Activated CD4-positive, CD25-positive, alpha-beta regulatory T cell treated with anti-CD3 and anti-CD28 coated beads, Interleukin-2, amount 50 U/mL, for 72 hours (primary cell): ENCODE results near the gene SKA1.
"Not testable (repeated sequence)": the region's sequence is repeated elsewhere in the genome, so short reads cannot be mapped to it uniquely, and the experiment has no call there.

Experiments
- DNase-seq: peaks from one replicate; pipeline ENCODE4 v3.0.0; 2021

SKA1 gene

DNA sequence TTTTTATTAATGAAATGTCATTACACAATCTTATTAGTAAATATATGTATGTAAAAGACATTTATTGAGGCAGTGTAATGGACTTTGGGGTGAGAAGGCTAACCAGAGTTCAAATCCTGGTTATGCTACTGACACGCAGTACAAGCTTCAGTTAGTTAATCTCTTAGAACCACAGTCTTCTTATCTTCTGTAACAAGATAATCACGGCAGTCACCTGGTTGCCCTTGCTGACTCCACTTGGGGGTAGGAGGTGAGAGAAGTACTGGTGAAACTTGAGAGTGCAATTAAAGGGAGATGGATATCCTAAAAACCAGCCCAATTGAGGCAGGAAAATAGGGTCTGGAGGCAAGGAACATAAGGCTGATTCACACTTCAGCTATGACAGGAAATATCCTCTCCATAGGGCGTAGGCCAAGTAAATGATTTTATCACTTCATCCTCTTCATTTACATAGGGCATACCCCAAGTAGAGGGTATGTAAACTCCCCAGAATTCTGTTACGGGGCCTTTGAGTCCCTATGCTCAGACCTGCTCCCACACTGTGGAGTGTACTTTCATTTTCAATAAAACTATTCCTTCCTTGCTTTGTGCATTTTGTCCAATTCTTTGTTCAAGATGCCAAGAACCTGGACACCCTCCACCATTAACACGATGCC lies 21.3 kb downstream of the SKA1 start:
- DNase-seq, result no peak

- no peak for DNase-seq
These were observed 22.2 kb downstream of the SKA1 start for GRCh38 chr18:50397023-50397422.

GRCh38 chr18:50398099-50398498 lies 23.3 kb downstream of the SKA1 start:
- no peak for DNase-seq

GRCh38 chr18:50398947-50399346 lies 24.1 kb downstream of the SKA1 start:
- no peak for DNase-seq

DNA sequence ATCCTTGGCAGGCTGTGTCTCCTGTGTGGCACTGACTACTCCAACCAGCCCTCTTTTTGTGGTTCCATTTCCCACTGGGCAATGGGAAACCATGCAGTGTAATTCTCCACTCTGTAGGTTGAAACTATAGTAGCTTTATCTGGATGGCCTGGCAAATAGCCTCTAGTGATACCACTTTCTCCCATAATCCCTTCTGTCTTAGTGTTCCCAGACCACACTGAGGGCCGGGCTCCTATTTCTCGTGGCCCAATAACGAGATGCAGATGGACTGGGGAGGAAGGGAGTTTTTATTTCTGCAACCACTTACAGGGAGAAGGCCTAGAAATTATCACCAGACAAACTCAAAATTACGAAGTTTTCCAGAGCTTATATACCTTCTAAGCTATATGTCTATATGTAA lies 24.7 kb downstream of the SKA1 start:
- DNase-seq, result no peak

- not testable (repeated sequence) for DNase-seq
These were observed 25.6 kb downstream of the SKA1 start for GRCh38 chr18:50400438-50400837.

DNA sequence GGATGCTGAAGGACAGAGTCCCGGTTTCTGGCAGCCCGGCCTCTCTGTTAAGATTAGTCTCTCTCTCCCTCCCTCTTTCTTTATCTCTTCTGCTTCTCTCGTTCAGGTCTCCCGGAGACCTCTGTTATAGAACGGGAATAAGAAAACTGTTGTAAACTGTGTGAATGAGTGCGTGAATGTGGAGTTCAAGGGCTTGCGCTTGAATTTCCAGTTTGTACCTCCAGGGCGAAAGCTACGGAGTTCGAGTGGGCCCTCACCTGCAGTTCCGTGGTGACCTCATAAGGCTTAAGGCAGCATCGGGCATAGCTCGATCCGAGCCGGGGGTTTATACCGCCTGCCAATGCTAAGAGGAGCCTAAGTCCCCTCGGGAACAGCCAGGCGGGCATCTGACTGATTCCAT lies 26.4 kb downstream of the SKA1 start:
- no peak for DNase-seq

DNA sequence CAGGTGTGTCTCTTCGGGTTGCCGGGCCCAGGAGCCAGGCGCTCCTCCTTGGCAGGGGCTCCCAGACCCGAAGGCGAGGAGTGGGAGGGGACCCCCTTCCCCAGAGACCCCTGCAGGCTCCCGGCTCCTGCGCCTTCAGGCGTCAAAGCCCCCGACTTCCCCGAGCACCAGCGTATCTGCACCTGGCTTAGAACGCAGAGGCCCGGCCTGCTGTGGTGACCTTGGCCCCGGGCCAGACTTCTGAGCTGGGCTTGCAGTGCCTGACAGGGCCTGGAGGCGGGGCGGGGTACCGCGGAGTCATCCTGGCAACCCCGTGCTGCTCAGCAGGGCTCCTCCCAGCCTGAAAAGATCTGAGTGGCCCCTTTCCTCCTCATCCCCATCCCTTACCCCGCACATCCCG lies 27.0 kb downstream of the SKA1 start:
- no peak for DNase-seq

DNA sequence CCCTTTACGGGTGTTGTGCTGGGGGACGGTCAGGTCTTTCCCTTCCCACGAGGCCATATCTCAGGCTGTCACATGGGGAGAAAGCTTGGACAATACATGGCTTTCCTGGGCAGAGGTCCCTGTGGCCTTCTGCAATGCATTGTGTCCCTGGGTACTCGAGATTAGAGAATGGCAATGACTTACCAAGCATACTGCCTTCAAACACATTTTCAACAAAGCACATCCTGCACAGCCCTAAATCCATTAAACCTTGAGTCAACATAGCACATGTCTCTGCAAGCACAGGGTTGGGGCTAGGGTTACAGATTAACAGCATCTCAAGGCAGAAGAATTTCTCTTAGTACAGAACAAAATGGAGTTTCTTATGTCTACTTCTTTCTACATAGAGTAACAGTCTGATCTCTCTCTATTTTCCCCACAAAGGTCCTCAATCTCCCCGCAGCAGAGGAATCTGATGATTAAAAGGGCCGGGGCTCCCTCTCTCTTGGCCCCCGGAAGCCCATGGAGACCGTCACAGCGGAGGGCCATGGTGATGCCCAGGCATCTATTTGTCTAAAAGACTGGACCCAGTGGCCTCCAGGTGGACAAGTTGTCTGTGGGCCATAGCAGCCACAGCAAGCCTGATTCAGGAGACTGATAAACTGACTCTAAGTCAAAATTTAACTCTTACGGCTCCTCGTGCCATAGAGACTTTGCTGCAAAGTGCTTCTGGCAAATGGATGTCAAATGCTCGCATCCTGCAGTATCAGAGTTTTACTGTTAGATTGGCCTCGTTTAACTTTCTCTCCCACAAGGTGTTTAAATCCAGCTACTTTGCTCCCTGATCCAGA lies 30.1 kb downstream of the SKA1 start:
- not testable (repeated sequence) for DNase-seq

DNA sequence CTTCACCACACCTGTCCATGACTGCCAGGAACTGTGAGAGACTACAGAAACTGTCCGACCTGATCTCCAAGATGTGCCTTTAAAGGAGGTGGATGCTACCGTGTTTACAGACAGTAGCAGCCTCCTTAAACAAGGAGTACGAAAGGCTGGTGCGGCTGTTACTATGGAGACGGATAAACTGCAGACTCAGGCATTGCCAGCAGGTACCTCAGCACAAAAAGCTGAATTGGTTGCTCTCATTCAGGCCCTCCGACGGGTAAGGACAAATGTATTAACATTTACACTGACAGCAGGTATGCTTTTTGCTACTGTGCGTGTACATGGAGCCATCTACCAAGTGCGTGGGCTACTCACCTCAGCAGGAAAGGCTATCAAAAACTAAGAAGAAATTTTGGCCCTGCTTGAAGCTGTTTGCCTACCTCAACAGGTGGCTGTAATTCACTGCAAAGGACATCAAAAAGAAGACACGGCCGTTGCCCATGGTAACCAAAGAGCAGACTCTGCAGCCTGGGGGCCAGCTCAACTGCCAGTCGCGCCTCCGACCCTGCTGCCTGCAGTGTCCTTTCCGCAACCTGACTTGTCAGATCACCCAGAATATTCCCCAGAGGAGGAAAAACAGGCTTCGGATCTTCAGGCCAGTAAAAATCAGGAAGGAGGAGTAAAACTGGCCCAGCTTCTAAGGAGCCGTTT lies 30.9 kb downstream of the SKA1 start:
- no peak for DNase-seq

DNA sequence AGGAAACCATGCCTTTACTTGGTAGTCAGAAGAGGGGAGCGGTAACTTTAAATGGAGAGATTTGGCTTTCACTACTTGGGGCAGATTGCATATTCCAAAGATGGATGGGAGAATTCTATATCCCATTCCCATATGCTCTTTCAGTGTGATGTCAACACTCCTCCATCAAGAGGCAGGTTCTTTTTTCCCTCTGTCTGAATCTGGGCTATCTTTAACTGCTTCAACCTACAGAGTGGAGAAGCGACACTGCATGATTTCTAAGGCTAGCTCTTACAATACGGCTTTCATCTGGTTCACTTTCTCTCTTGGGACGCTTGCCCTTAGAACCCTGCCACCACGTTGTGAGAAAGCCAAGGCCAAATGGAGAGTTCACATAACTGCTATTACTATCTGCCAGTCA lies 34.4 kb downstream of the SKA1 start:
- no peak for DNase-seq

GRCh38 chr18:50410008-50410407 lies 35.2 kb downstream of the SKA1 start:
- DNase-seq, result no peak

DNA sequence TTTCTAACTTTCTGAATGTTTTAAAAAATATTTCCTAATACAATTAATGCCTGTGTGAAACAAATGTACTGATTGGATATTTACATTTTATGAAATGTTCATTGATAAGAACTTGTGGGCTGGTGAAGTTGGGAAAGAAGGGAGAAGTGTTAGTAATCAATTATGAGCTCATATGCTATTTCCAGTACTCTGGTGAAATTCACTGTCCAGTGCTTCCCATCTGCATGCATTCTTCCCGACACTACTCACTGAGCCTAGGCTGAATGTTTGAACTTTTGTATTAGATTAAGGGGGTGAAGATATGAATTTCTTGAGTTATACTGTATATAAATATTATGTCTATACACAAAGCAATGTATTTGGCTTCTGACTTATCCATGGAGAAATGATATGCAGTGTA lies 36.0 kb downstream of the SKA1 start:
- no peak for DNase-seq

DNA sequence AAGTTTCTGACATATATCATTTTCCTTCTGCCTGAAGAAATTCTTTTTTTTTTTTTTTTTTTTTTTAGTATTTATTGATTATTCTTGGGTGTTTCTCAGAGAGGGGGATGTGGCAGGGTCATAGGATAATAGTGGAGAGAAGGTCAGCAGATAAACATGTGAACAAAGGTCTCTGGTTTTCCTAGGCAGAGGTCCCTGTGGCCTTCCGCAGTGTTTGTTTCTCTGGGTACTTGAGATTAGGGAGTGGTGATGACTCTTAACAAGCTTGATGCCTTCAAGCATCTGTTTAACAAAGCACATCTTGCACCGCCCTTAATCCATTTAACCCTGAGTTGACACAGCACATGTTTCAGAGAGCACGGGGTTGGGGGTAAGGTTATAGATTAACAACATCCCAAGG lies 42.0 kb downstream of the SKA1 start:
- not testable (repeated sequence) for DNase-seq

GRCh38 chr18:50417705-50418104 lies 42.9 kb downstream of the SKA1 start:
- not testable (repeated sequence) for DNase-seq

DNA sequence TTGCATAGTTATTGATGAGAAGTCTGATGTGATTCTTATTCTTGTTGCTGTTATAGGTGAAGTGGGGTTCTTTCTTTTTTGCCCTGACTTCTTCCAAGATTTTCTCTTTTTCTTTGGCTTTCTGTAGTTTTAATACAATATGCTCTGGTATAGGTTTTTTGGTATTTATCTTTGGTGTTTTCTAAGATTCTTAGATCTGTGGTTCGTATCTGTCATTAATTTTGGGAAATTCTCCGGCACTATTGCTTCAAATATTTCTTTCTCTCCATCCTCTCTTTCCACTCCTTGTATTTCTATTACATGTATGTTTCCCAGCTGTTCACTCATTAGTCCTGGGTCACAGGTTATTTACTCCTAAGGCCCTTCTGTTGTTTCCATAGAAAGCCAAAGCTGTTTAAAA lies 43.8 kb downstream of the SKA1 start:
- DNase-seq, result no peak

DNA sequence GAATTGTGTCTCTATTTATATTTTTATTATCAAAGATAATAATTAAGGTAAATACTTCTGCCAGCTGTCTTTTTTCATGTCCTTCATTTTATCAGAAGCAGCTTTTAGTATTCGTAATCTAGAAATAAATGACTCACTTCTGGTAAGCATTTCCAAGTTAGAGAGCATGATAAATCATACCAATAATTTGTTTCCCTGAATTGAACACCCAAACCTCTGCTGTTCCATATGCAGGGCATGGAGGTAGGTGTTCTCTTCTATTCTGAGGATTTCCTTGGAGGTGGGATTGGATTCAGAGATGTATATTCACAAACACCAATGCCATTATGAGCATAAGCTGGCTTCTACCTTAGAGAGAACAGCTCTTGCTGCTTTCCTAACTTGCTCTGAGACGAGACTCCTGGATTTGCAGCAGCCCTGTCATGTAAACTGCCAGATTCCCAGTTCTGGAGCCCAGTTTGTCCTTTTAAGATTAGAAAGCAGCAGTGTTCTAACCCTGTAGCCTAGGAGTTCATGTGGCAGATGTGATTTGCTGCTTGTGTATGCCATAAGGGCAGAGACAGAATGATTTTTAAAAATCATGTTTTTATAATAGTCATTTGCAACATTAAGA lies 47.5 kb downstream of the SKA1 start:
- no peak for DNase-seq

GRCh38 chr18:50424877-50425690 lies 50.2 kb downstream of the SKA1 start:
- DNase-seq, result no peak

DNA sequence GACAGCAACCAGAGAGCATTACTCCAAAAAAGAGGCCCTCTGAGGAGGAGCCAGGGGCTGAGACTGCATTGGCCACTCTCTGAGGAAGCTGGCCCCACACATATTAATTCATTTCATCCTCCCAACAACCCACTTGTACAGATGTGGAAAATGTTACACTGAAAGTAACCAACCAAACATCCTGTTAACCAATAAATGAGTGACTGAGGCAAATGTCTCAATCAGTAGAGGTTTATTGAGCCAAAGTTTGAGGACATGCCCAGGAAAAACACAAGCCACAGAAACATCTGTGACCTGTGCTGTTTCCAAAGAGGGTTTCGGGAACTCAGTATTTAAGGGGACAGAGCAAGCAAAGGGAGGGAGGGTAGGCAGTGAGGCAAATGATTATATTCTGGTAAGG lies 53.0 kb downstream of the SKA1 start:
- DNase-seq, result no peak

- no peak for DNase-seq
These were observed 53.8 kb downstream of the SKA1 start for GRCh38 chr18:50428531-50429206.

- no peak for DNase-seq
These were observed 54.5 kb downstream of the SKA1 start for GRCh38 chr18:50429207-50429948.
